Endothelial cell of umbilical vein (primary cell): ENCODE measurements around the gene TGFA. TPM values are rescaled to one million over a fixed set of nuclear protein-coding genes. Genes with fewer than 3 reads are reported as not detected.

ENCODE experiments used
- BruUV-seq: library from RNA; stranded (reverse); fragments of 400-500 nt; replicated peaks from 2 replicates; lab custom pipeline; 2021; lab: Mats Ljungman, UMichigan
- CTCF ChIA-PET: fragments of 300-600, 350-600 bp; sonication (Branson Sonifier 250); formaldehyde crosslinking; loops from one replicate; lab custom pipeline; 2021; ENCODE audit warnings: antibody characterized with exemption, inconsistent platforms; lab: Charles Lee
- POLR2A ChIA-PET: fragments of 300-600, 350-600 bp; sonication (Branson Sonifier 250); formaldehyde crosslinking; loops from one replicate; lab custom pipeline; 2021; ENCODE audit warnings: antibody characterized with exemption, inconsistent platforms; lab: Charles Lee
- DNase-seq: peaks from one replicate; pipeline ENCODE4 v3.0.0-alpha.2; 2011; ENCODE audit warnings: low read depth, low spot score
- FAIRE-seq: peaks from 2 replicates; lab custom pipeline; 2011; peaks lifted over from hg19 to GRCh38; lab: Jason Lieb, UNC
- H2AFZ ChIP-seq: 2 replicates; pipeline ENCODE4 v1.6.0; 2012; ENCODE audit warnings: low read depth, low read length, control low read depth, inconsistent platforms
- H3K27ac ChIP-seq: 2 replicates; pipeline ENCODE4 v1.5.1; 2011; ENCODE audit warnings: low read depth, mild to moderate bottlenecking, control low read depth, low read length, moderate library complexity; ENCODE audit not compliant: insufficient read depth
- H3K27me3 ChIP-seq, 2 experiments: 2 replicates each; pipeline versions ENCODE4 v1.6.0 to v1.6.1; 2011; ENCODE audit warnings: low read length in 2 of 2, mixed read lengths in 1 of 2; ENCODE audit not compliant: control insufficient read depth in 2 of 2, insufficient read depth in 2 of 2
- H3K36me3 ChIP-seq, 2 experiments: 2 replicates in 1 of 2; 3 replicates in 1 of 2; pipeline ENCODE4 v1.5.1; 2011; ENCODE audit warnings: low read length in 2 of 2, mild to moderate bottlenecking in 1 of 2, moderate library complexity in 1 of 2; ENCODE audit not compliant: control insufficient read depth in 2 of 2, insufficient read depth in 2 of 2; ENCODE audit errors: extremely low read depth in 1 of 2
- H3K4me1 ChIP-seq: 3 replicates; pipeline ENCODE4 v1.5.1; 2011; ENCODE audit warnings: mild to moderate bottlenecking, low read length; ENCODE audit not compliant: control insufficient read depth, insufficient read depth; ENCODE audit errors: extremely low read depth
- H3K4me2 ChIP-seq: 2 replicates; pipeline ENCODE4 v1.6.1; 2011; ENCODE audit warnings: low read length, control low read depth, mixed read lengths; ENCODE audit not compliant: insufficient read depth
- H3K4me3 ChIP-seq, 3 experiments: fragments of 200-600 bp in 1 of 3; sonication (generic), shearing (Covaris generic) in 1 of 3; replicated peaks in 1 of 3; 2 replicates each; pipeline ENCODE4 v1.5.1; 2011 to 2016; ENCODE audit warnings: control low read depth in 3 of 3, low read length in 3 of 3, mild to moderate bottlenecking in 2 of 3, inconsistent platforms in 1 of 3, low read depth in 1 of 3, moderate library complexity in 1 of 3; ENCODE audit not compliant: insufficient read depth in 1 of 3
- H3K79me2 ChIP-seq: 2 replicates; pipeline ENCODE4 v1.6.0; 2012; ENCODE audit warnings: low read length, inconsistent platforms; ENCODE audit not compliant: control insufficient read depth, insufficient read depth
- H3K9ac ChIP-seq: replicated peaks from 2 replicates; pipeline ENCODE3; 2011; ENCODE audit warnings: low read length, control low read depth; ENCODE audit not compliant: insufficient read depth; ENCODE audit errors: extremely low read depth
- H3K9me1 ChIP-seq: replicated peaks from 3 replicates; pipeline ENCODE4 v1.6.0; 2011; ENCODE audit warnings: mild to moderate bottlenecking, low read length; ENCODE audit not compliant: control insufficient read depth, insufficient read depth; ENCODE audit errors: extremely low read depth
- H3K9me3 ChIP-seq: replicated peaks from 2 replicates; pipeline ENCODE4 v1.5.1; 2012; ENCODE audit warnings: low read length, inconsistent platforms; ENCODE audit not compliant: control insufficient read depth, insufficient read depth
- H4K20me1 ChIP-seq: replicated peaks from 2 replicates; pipeline ENCODE3; 2011; ENCODE audit warnings: mild to moderate bottlenecking, low read length; ENCODE audit not compliant: control insufficient read depth, insufficient read depth; ENCODE audit errors: extremely low read depth
- EZH2 ChIP-seq: IDR thresholded peaks from 2 replicates; pipeline ENCODE4 v1.6.1; 2012; ENCODE audit warnings: borderline replicate concordance, low read depth, mild to moderate bottlenecking, moderate library complexity, low read length, inconsistent platforms; ENCODE audit not compliant: severe bottlenecking
- FOS ChIP-seq: IDR thresholded peaks from 2 replicates; pipeline ENCODE4 v1.6.1; 2011; ENCODE audit warnings: mild to moderate bottlenecking, low read length, moderate library complexity, borderline replicate concordance; ENCODE audit not compliant: insufficient read depth
- GATA2 ChIP-seq: IDR thresholded peaks from 2 replicates; pipeline ENCODE4 v1.7.0; 2011; ENCODE audit warnings: low read depth, mild to moderate bottlenecking, moderate library complexity, mixed read lengths, low read length; ENCODE audit not compliant: insufficient read length, insufficient read depth
- JUN ChIP-seq: IDR thresholded peaks from 2 replicates; pipeline ENCODE4 v1.6.1; 2011; ENCODE audit warnings: borderline replicate concordance, low read depth; ENCODE audit not compliant: insufficient read length, insufficient read depth
- MYC ChIP-seq: IDR thresholded peaks from one replicate; pipeline ENCODE4 v1.6.1; 2011; ENCODE audit warnings: mild to moderate bottlenecking, low read depth, low read length
- POLR2A ChIP-seq: IDR thresholded peaks from 2 replicates; pipeline ENCODE4 v1.6.1; 2012; ENCODE audit warnings: low read depth, mild to moderate bottlenecking, control low read depth, low read length
- POLR2AphosphoS5 ChIP-seq: IDR thresholded peaks from 2 replicates; pipeline ENCODE4 v1.6.1; 2012; ENCODE audit warnings: low read depth, mild to moderate bottlenecking, control low read depth, low read length, moderate library complexity; ENCODE audit not compliant: insufficient read depth
- dilution Hi-C: fragments of 300-500 bp; cut with MboI; formaldehyde crosslinking; loops from one replicate; pipeline ENCODE4 v1.15.0; 2019; ENCODE audit warnings: low sequenced_read_pairs; ENCODE audit not compliant: extremely low pct_ligation_motif_present
- intact Hi-C: fragments of 100-400 bp; cut with micrococcal nuclease; formaldehyde crosslinking; loops from one replicate; pipeline ENCODE4 v1.10.0; 2022
- polyA plus RNA-seq, 4 experiments: library from polyadenylated mRNA; depleted of rRNA in 3 of 4; stranded (reverse) in 3 of 4; unstranded in 1 of 4; fragments of >200 nt; gene quantifications; 2 replicates each; pipeline versions ENCODE4 v1.2.1 to v1.2.3, GENCODE V29; 2011 to 2012; ENCODE audit warnings: missing spikeins in 1 of 4
- total RNA-seq: library from RNA; stranded (reverse); gene quantifications from 2 replicates; pipeline ENCODE4 v1.2.3, GENCODE V29; 2021
- TF ChIP-seq, protein P1 (sequence below), 2 donors: IDR thresholded peaks; 1 replicate in 1 of 2; 2 replicates in 1 of 2; pipeline ENCODE4 v1.5.1; 2011; ENCODE audit warnings: low read length in 2 of 2, mild to moderate bottlenecking in 2 of 2, moderate library complexity in 2 of 2, control low read depth in 1 of 2, inconsistent platforms in 1 of 2, low read depth in 1 of 2; ENCODE audit not compliant: insufficient read depth in 1 of 2; ENCODE audit errors: extremely low read depth in 1 of 2
- TF ChIP-seq, protein P2 (sequence below): IDR thresholded peaks from 2 replicates; pipeline ENCODE4 v1.6.1; 2011; ENCODE audit not compliant: insufficient read depth, insufficient read length

TGFA gene
- total and polyA plus RNA-seq, 2 donors (not counting 3 experiments of a cell fraction or from before 2014, with no cell fraction given) = 0.22 to 0.32 TPM

DNA sequence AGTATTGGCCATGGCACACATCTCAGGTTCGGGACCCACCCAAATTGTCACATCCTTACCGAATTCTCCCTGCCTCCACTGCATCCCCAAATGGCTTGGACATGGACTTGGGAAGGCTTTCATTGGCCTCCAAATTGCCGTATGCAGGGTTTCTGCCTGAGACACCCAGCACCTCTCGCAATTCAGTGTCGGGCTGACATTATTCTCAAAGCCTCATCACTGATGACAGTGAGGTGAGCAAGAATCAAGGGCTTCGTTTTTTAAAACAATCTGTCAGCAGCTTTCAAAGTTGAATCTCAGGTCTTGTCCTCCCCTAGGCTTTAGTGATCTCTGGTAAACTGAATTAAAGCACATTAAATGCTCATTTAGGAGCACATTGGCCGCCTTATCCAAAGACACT is 29.5 kb upstream of the TGFA start:
- Histone ChIP-seq H3K27ac (no peak overlapping the region), H3K79me2 (no peaks in the 10 kb centered on the region), H4K20me1 (no peaks in the 10 kb centered on the region), H3K4me1 (no peaks in the 10 kb centered on the region), H3K36me3 (no peaks in the 10 kb centered on the region), H3K27me3 (peaks cover 10 to 15% of the 10 kb centered on the region in 2 experiments), H3K4me2 (no peak overlapping the region), H3K4me3 (no peak overlapping the region), H2AFZ (no peak overlapping the region), H3K9me3 (no peaks in the 10 kb centered on the region), H3K9ac (no peak overlapping the region), H3K9me1 (no peaks in the 10 kb centered on the region)
- no TSS peak for BruUV-seq
- DNase-seq (no peak), FAIRE-seq (no peak)
- intact Hi-C loops = no loop called here
- POLR2A ChIA-PET = no interaction called here
- CTCF ChIA-PET = interaction anchor here (1.4 kb wide), 1 partner anchor 9 kb away, joined by 3 read pairs; no protein-coding TSS in a partner anchor
- dilution Hi-C loops = no loop called here
- TF ChIP-seq POLR2A (no peak), GATA2 (no peak), MYC (no peak), POLR2AphosphoS5 (no peak), EZH2 (no peak), JUN (no peak), FOS (no peak)
- TF ChIP-seq, protein P1, sequence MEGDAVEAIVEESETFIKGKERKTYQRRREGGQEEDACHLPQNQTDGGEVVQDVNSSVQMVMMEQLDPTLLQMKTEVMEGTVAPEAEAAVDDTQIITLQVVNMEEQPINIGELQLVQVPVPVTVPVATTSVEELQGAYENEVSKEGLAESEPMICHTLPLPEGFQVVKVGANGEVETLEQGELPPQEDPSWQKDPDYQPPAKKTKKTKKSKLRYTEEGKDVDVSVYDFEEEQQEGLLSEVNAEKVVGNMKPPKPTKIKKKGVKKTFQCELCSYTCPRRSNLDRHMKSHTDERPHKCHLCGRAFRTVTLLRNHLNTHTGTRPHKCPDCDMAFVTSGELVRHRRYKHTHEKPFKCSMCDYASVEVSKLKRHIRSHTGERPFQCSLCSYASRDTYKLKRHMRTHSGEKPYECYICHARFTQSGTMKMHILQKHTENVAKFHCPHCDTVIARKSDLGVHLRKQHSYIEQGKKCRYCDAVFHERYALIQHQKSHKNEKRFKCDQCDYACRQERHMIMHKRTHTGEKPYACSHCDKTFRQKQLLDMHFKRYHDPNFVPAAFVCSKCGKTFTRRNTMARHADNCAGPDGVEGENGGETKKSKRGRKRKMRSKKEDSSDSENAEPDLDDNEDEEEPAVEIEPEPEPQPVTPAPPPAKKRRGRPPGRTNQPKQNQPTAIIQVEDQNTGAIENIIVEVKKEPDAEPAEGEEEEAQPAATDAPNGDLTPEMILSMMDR (IDR thresholded peaks at IDR 0.05; ENCODE audit: extremely low read depth in 1 of 2, insufficient read depth in 1 of 2, low read depth in 1 of 2, low read length in 2 of 2) = no peak
- TF ChIP-seq, protein P2, sequence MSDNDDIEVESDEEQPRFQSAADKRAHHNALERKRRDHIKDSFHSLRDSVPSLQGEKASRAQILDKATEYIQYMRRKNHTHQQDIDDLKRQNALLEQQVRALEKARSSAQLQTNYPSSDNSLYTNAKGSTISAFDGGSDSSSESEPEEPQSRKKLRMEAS = no peak
